OCI-LY7 (cell line): ENCODE data around the gene KLHL41. TPM values are rescaled to one million over a fixed set of nuclear protein-coding genes. Genes with fewer than 3 reads are reported as not detected.

ENCODE experiments used
- BruUV-seq: library from RNA; stranded (reverse); fragments of 400-500 nt; replicated peaks from 2 replicates; lab custom pipeline; 2021; lab: Mats Ljungman, UMichigan
- CTCF ChIA-PET: fragments of 300-600 bp; sonication (Branson Sonifier 250); formaldehyde crosslinking; loops from one replicate; lab custom pipeline; 2022; ENCODE audit warnings: antibody characterized with exemption; ENCODE audit not compliant: unreplicated experiment; lab: Charles Lee
- POLR2A ChIA-PET: fragments of 300-600 bp; sonication (Branson Sonifier 250); formaldehyde crosslinking; loops from one replicate; lab custom pipeline; 2022; ENCODE audit warnings: antibody characterized with exemption; lab: Charles Lee
- DNase-seq: peaks from one replicate; pipeline ENCODE4 v3.0.0-alpha.2; 2015; ENCODE audit warnings: low spot score
- H2AFZ ChIP-seq: fragments of 200-600 bp; sonication (generic), shearing (Covaris generic); 2 replicates; pipeline ENCODE4 v1.6.1; 2014; ENCODE audit warnings: mild to moderate bottlenecking, antibody characterized with exemption, low read length, moderate library complexity
- H3K27ac ChIP-seq: fragments of 200-600 bp; sonication (generic); 2 replicates; pipeline ENCODE4 v1.5.1; 2014; ENCODE audit warnings: mixed run types, low read depth, mild to moderate bottlenecking, moderate library complexity, low read length, inconsistent platforms; ENCODE audit not compliant: poor library complexity, severe bottlenecking
- H3K36me3 ChIP-seq: fragments of 200-600 bp; sonication (generic); 2 replicates; pipeline ENCODE4 v1.6.1; 2014; ENCODE audit warnings: mild to moderate bottlenecking, antibody characterized with exemption, low read length, moderate library complexity, mixed read lengths; ENCODE audit not compliant: insufficient read depth
- H3K4me1 ChIP-seq: fragments of 200-600 bp; sonication (generic); 2 replicates; pipeline ENCODE4 v1.5.1; 2014; ENCODE audit warnings: mild to moderate bottlenecking, low read length; ENCODE audit not compliant: insufficient read depth, poor library complexity, severe bottlenecking
- H3K4me2 ChIP-seq: fragments of 200-600 bp; sonication (generic); 2 replicates; pipeline ENCODE4 v1.6.1; 2014; ENCODE audit warnings: mild to moderate bottlenecking, low read length
- H3K4me3 ChIP-seq: fragments of 200-600 bp; sonication (generic); 2 replicates; pipeline ENCODE4 v1.5.1; 2014; ENCODE audit warnings: mild to moderate bottlenecking, low read depth, low read length; ENCODE audit not compliant: poor library complexity, severe bottlenecking
- H3K79me2 ChIP-seq: fragments of 200-600 bp; sonication (generic); 2 replicates; pipeline ENCODE4 v1.6.1; 2016; ENCODE audit warnings: low read depth, mild to moderate bottlenecking, low read length, moderate library complexity, mixed read lengths; ENCODE audit not compliant: insufficient read depth
- H3K9me2 ChIP-seq: fragments of 200-600 bp; sonication (generic); 2 replicates; pipeline ENCODE4 v1.6.1; 2016; ENCODE audit warnings: mild to moderate bottlenecking, low read length, mixed read lengths; ENCODE audit not compliant: insufficient read depth
- H3K9me3 ChIP-seq: fragments of 200-600 bp; sonication (generic); 2 replicates; pipeline ENCODE4 v1.6.1; 2014; ENCODE audit warnings: mild to moderate bottlenecking, mixed run types, low read length, mixed read lengths
- H4K20me1 ChIP-seq: fragments of 200-600 bp; sonication (generic); 2 replicates; pipeline ENCODE4 v1.6.1; 2014; ENCODE audit warnings: mild to moderate bottlenecking, antibody characterized with exemption, low read length, moderate library complexity, mixed read lengths; ENCODE audit not compliant: insufficient read depth
- EZH2phosphoT487 ChIP-seq: fragments of 200-600 bp; sonication (generic); IDR thresholded peaks from 2 replicates; pipeline ENCODE4 v1.6.1; 2018; ENCODE audit warnings: low read depth, borderline replicate concordance, mild to moderate bottlenecking, mixed run types, antibody characterized with exemption, low read length, moderate library complexity, mixed read lengths
- intact Hi-C: fragments of 100-400 bp; cut with micrococcal nuclease; formaldehyde crosslinking; loops from one replicate; pipeline ENCODE4 v1.10.0; 2022; ENCODE audit not compliant: unreplicated experiment
- total RNA-seq, 2 experiments: library from RNA; depleted of rRNA in 1 of 2; stranded (reverse); fragments of >200 nt in 1 of 2; shearing (Covaris generic) in 1 of 2; gene quantifications; 2 replicates each; pipeline ENCODE4 v1.2.3, GENCODE V29; 2014 to 2022
- TF ChIP-seq, protein P1 (sequence below): fragments of 200-600 bp; sonication (generic); conservative IDR thresholded peaks from 2 replicates; pipeline ENCODE4 v1.5.1; 2014; ENCODE audit warnings: mild to moderate bottlenecking, antibody characterized with exemption, low read length, moderate library complexity, mixed read lengths

Gene KLHL41
- total RNA-seq, 2 experiments from 2014 or later: not detected

DNA sequence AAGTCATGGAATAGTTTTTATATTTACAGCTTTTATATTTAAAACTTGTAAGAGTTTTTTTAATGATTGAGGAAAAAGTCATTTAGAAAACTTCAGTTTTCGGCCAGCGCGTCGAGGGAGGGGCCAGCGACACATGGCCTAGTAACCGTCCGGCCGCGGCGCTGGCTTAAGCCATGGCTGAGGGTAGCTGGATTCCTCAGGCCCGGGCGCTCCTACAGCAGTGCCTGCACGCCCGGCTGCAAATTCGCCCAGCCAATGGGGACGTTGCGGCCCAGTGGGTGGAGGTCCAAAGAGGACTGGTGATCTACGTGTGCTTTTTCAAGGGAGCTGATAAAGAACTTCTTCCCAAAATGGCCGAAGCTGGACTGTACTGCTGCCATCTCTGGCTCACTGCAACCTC, 4.9 kb upstream of the KLHL41 start:
- Histone ChIP-seq H2AFZ (no peak overlapping the region), H3K4me1 (no peaks in the 10 kb centered on the region), H3K79me2 (no peaks in the 10 kb centered on the region), H4K20me1 (no peaks in the 10 kb centered on the region), H3K27ac (no peak overlapping the region), H3K9me2 (no peaks in the 10 kb centered on the region), H3K9me3 (no peaks in the 10 kb centered on the region), H3K4me3 (no peak overlapping the region), H3K4me2 (no peak overlapping the region), H3K36me3 (no peaks in the 10 kb centered on the region)
- TF ChIP-seq EZH2phosphoT487: no peak
- TF ChIP-seq, protein P1, sequence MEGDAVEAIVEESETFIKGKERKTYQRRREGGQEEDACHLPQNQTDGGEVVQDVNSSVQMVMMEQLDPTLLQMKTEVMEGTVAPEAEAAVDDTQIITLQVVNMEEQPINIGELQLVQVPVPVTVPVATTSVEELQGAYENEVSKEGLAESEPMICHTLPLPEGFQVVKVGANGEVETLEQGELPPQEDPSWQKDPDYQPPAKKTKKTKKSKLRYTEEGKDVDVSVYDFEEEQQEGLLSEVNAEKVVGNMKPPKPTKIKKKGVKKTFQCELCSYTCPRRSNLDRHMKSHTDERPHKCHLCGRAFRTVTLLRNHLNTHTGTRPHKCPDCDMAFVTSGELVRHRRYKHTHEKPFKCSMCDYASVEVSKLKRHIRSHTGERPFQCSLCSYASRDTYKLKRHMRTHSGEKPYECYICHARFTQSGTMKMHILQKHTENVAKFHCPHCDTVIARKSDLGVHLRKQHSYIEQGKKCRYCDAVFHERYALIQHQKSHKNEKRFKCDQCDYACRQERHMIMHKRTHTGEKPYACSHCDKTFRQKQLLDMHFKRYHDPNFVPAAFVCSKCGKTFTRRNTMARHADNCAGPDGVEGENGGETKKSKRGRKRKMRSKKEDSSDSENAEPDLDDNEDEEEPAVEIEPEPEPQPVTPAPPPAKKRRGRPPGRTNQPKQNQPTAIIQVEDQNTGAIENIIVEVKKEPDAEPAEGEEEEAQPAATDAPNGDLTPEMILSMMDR: no peak
- BruUV-seq: no TSS peak
- ChIA-PET POLR2A (interaction anchor here (1.2 kb wide), 1 partner anchor 236 kb away, joined by 3 read pairs; no protein-coding TSS in a partner anchor), CTCF (no interaction called here)
- intact Hi-C loops: no loop called here
- DNase-seq: no peak

DNA sequence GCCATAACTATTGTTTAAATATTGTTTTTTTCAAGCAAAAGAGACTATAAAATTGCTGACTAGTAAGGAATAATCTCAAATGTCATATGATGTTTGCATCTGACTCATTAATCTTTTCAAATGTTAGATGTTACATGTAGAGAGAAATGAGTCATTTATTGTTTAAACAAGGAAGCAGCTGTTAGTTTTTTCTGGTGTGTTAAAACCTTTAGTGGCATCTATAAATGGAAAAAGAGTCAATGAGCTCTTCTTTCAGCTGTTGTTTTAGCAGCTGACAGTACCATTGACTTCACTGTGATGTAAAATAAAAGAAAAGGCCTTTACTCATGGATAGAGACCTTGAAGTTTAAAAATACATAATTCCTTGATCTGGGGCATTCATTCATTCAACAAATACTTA, 1.8 kb upstream of the KLHL41 start:
- no TSS peak for BruUV-seq

DNA sequence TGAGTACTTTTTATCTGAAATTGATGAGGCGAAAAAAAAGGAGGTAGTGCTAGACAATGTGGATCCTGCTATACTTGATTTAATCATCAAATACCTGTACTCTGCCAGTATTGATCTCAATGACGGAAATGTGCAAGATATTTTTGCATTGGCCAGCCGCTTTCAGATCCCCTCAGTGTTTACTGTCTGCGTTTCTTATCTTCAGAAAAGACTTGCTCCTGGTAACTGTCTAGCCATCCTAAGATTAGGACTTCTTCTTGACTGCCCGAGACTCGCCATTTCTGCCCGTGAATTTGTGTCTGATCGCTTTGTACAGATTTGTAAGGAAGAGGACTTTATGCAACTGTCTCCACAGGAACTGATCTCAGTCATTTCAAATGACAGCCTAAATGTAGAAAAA, 453 bp downstream of the KLHL41 start:
- CTCF ChIA-PET: no interaction called here
- no TSS peak for BruUV-seq

More for the DNA sequence above, 1.8 kb upstream of the KLHL41 start:
- ChIA-PET POLR2A (no interaction called here), CTCF (interaction anchor here (0.5 kb wide), 1 partner anchor 56 kb away, joined by 4 read pairs; no protein-coding TSS in a partner anchor)
- Histone ChIP-seq H3K36me3 (no peaks in the 10 kb centered on the region), H3K27ac (no peak overlapping the region), H3K4me1 (no peaks in the 10 kb centered on the region), H3K9me3 (no peaks in the 10 kb centered on the region), H4K20me1 (no peaks in the 10 kb centered on the region), H3K9me2 (no peaks in the 10 kb centered on the region), H2AFZ (no peak overlapping the region), H3K79me2 (no peaks in the 10 kb centered on the region), H3K4me3 (no peak overlapping the region), H3K4me2 (no peak overlapping the region)
- TF ChIP-seq EZH2phosphoT487: no peak
- TF ChIP-seq, protein P1: no peak
- intact Hi-C loops: no loop called here
- no peak for DNase-seq

More for the DNA sequence above, 453 bp downstream of the KLHL41 start:
- Histone ChIP-seq H3K79me2 (no peaks in the 10 kb centered on the region), H3K4me3 (no peak overlapping the region), H2AFZ (no peak overlapping the region), H3K9me3 (no peaks in the 10 kb centered on the region), H3K4me1 (no peaks in the 10 kb centered on the region), H3K36me3 (no peaks in the 10 kb centered on the region), H4K20me1 (no peaks in the 10 kb centered on the region), H3K9me2 (no peaks in the 10 kb centered on the region), H3K27ac (no peak overlapping the region), H3K4me2 (no peak overlapping the region)
- POLR2A ChIA-PET: interaction anchor here (1.2 kb wide), 1 partner anchor 11 kb away, joined by 3 read pairs; no protein-coding TSS in a partner anchor
- DNase-seq: no peak
- TF ChIP-seq EZH2phosphoT487: no peak
- TF ChIP-seq, protein P1: no peak
- intact Hi-C loops: no loop called here
